HCT116 (cell line): ENCODE results near the gene CAV1.

Experiments used
- CTCF ChIP-seq, 3 experiments: fragments of 200-600 bp in 1 of 3; sonication (generic) in 1 of 3; IDR thresholded peaks in 2 of 3; conservative IDR thresholded peaks in 1 of 3; 2 replicates each; pipeline ENCODE4 v1.5.1; 2012 to 2017; ENCODE audit warnings: low read depth in 2 of 3, low read length in 2 of 3, antibody characterized with exemption in 1 of 3, borderline replicate concordance in 1 of 3, control low read depth in 1 of 3, mild to moderate bottlenecking in 1 of 3, mixed read lengths in 1 of 3, mixed run types in 1 of 3, moderate library complexity in 1 of 3; ENCODE audit not compliant: insufficient read depth in 1 of 3
- FOSL1 ChIP-seq: IDR thresholded peaks from 2 replicates; pipeline ENCODE4 v1.6.1; 2012; ENCODE audit warnings: low read depth
- POLR2A ChIP-seq: IDR thresholded peaks from 2 replicates; pipeline ENCODE4 v1.7.0; 2011; ENCODE audit warnings: borderline replicate concordance; ENCODE audit not compliant: insufficient read depth, insufficient read length; ENCODE audit errors: extremely low read depth
- SRF ChIP-seq: IDR thresholded peaks from 2 replicates; pipeline ENCODE4 v1.6.1; 2012; ENCODE audit warnings: low read depth
- ZNF274 ChIP-seq: fragments of 200-500 bp; sonication (Bioruptor generic); IDR thresholded peaks from 2 replicates; pipeline ENCODE4 v1.6.1; 2014; ENCODE audit warnings: mild to moderate bottlenecking, low read depth, low read length, inconsistent platforms

- TF ChIP-seq ZNF274 (no peak), SRF (no peak), POLR2A (no peak), CTCF (IDR thresholded peaks at IDR 0.05 in 2 of 3, conservative IDR thresholded peaks at IDR 0.05 in 1 of 3; ENCODE audit: borderline replicate concordance in 1 of 3, insufficient read depth in 1 of 3, low read depth in 2 of 3, low read length in 2 of 3) (no peak), FOSL1 (no peak)
Measured at GRCh38 chr7:116541951-116542350, 17.1 kb downstream of the CAV1 start.
